ENCODE results near the gene TMEM255B.

Gene TMEM255B

GRCh38 chr13:113734826-113735125 is 24.2 kb upstream of the TMEM255B start:
- Histone ChIP-seq H3K9ac (ENCODE audit: low read length in 5 of 5) (no peak overlapping the region), H3K27me3 (ENCODE audit: control insufficient read depth in 5 of 5, insufficient read depth in 4 of 5, low read length in 5 of 5) (peaks cover 5 to 27% (median 22%) of the 10 kb centered on the region in 5 donors), H3K36me3 (ENCODE audit: control insufficient read depth in 5 of 5, insufficient read depth in 5 of 5, low read length in 5 of 5) (no peaks in the 10 kb centered on the region), H3K4me1 (ENCODE audit: control insufficient read depth in 5 of 5, insufficient read depth in 5 of 5, low read length in 5 of 5) (peaks cover 0 to 3% (median 0%) of the 10 kb centered on the region in 5 donors), H3K9me3 (ENCODE audit: control insufficient read depth in 5 of 5, low read length in 5 of 5) (peaks cover 0 to 6% (median 0%) of the 10 kb centered on the region in 5 donors), H3K27ac (ENCODE audit: low read depth, low read length) (no peak overlapping the region), H3K4me3 (ENCODE audit: low read depth in 1 of 5, low read length in 5 of 5) (no peak overlapping the region)

- H3K9me3 ChIP-seq (ENCODE audit: control insufficient read depth in 5 of 5, low read length in 5 of 5) = peaks cover 0 to 6% (median 0%) of the 10 kb centered on the region in 5 donors
- H3K4me1 ChIP-seq (ENCODE audit: control insufficient read depth in 5 of 5, insufficient read depth in 5 of 5, low read length in 5 of 5) = peaks cover 0 to 3% (median 0%) of the 10 kb centered on the region in 5 donors
- H3K4me3 ChIP-seq (ENCODE audit: low read depth in 1 of 5, low read length in 5 of 5) = no peak overlapping the region
- no peak overlapping the region for H3K9ac ChIP-seq (ENCODE audit: low read length in 5 of 5)
- peaks cover 6 to 31% (median 22%) of the 10 kb centered on the region in 5 donors for H3K27me3 ChIP-seq (ENCODE audit: control insufficient read depth in 5 of 5, insufficient read depth in 4 of 5, low read length in 5 of 5)
- no peak overlapping the region for H3K27ac ChIP-seq (ENCODE audit: low read depth, low read length)
- H3K36me3 ChIP-seq (ENCODE audit: control insufficient read depth in 5 of 5, insufficient read depth in 5 of 5, low read length in 5 of 5) = no peaks in the 10 kb centered on the region
These were observed 23.8 kb upstream of the TMEM255B start for GRCh38 chr13:113735194-113735593.

GRCh38 chr13:113735750-113736149 is 23.3 kb upstream of the TMEM255B start:
- no peaks in the 10 kb centered on the region for H3K36me3 ChIP-seq (ENCODE audit: control insufficient read depth in 5 of 5, insufficient read depth in 5 of 5, low read length in 5 of 5)
- no peak overlapping the region for H3K9ac ChIP-seq (ENCODE audit: low read length in 5 of 5)
- peaks cover 8 to 30% (median 19%) of the 10 kb centered on the region in 5 donors for H3K27me3 ChIP-seq (ENCODE audit: control insufficient read depth in 5 of 5, insufficient read depth in 4 of 5, low read length in 5 of 5)
- no peak overlapping the region for H3K4me3 ChIP-seq (ENCODE audit: low read depth in 1 of 5, low read length in 5 of 5)
- H3K9me3 ChIP-seq (ENCODE audit: control insufficient read depth in 5 of 5, low read length in 5 of 5) = peaks cover 0 to 6% (median 0%) of the 10 kb centered on the region in 5 donors
- peaks cover 0 to 3% (median 0%) of the 10 kb centered on the region in 5 donors for H3K4me1 ChIP-seq (ENCODE audit: control insufficient read depth in 5 of 5, insufficient read depth in 5 of 5, low read length in 5 of 5)
- H3K27ac ChIP-seq (ENCODE audit: low read depth, low read length) = no peak overlapping the region

GRCh38 chr13:113736258-113736731 is 22.7 kb upstream of the TMEM255B start:
- H3K4me1 ChIP-seq (ENCODE audit: control insufficient read depth in 5 of 5, insufficient read depth in 5 of 5, low read length in 5 of 5) = peaks cover 0 to 9% (median 0%) of the 10 kb centered on the region in 5 donors
- H3K4me3 ChIP-seq (ENCODE audit: low read depth in 1 of 5, low read length in 5 of 5) = no peak overlapping the region
- peaks cover 0 to 6% (median 0%) of the 10 kb centered on the region in 5 donors for H3K9me3 ChIP-seq (ENCODE audit: control insufficient read depth in 5 of 5, low read length in 5 of 5)
- no peaks in the 10 kb centered on the region for H3K36me3 ChIP-seq (ENCODE audit: control insufficient read depth in 5 of 5, insufficient read depth in 5 of 5, low read length in 5 of 5)
- H3K9ac ChIP-seq (ENCODE audit: low read length in 5 of 5) = no peak overlapping the region
- H3K27ac ChIP-seq (ENCODE audit: low read depth, low read length) = no peak overlapping the region
- peaks cover 8 to 26% (median 19%) of the 10 kb centered on the region in 5 donors for H3K27me3 ChIP-seq (ENCODE audit: control insufficient read depth in 5 of 5, insufficient read depth in 4 of 5, low read length in 5 of 5)

GRCh38 chr13:113737803-113738202 is 21.2 kb upstream of the TMEM255B start:
- peaks cover 10 to 29% (median 19%) of the 10 kb centered on the region in 5 donors for H3K27me3 ChIP-seq (ENCODE audit: control insufficient read depth in 5 of 5, insufficient read depth in 4 of 5, low read length in 5 of 5)
- H3K4me3 ChIP-seq (ENCODE audit: low read depth in 1 of 5, low read length in 5 of 5) = no peak overlapping the region
- no peaks in the 10 kb centered on the region for H3K36me3 ChIP-seq (ENCODE audit: control insufficient read depth in 5 of 5, insufficient read depth in 5 of 5, low read length in 5 of 5)
- H3K27ac ChIP-seq (ENCODE audit: low read depth, low read length) = no peak overlapping the region
- H3K9ac ChIP-seq (ENCODE audit: low read length in 5 of 5) = no peak overlapping the region
- peaks cover 0 to 23% (median 8%) of the 10 kb centered on the region in 5 donors for H3K4me1 ChIP-seq (ENCODE audit: control insufficient read depth in 5 of 5, insufficient read depth in 5 of 5, low read length in 5 of 5)
- peaks cover 0 to 6% (median 0%) of the 10 kb centered on the region in 5 donors for H3K9me3 ChIP-seq (ENCODE audit: control insufficient read depth in 5 of 5, low read length in 5 of 5)

- Histone ChIP-seq H3K9me3 (ENCODE audit: control insufficient read depth in 5 of 5, low read length in 5 of 5) (no peaks in the 10 kb centered on the region), H3K4me1 (ENCODE audit: control insufficient read depth in 5 of 5, insufficient read depth in 5 of 5, low read length in 5 of 5) (peaks cover 0 to 23% (median 8%) of the 10 kb centered on the region in 5 donors), H3K36me3 (ENCODE audit: control insufficient read depth in 5 of 5, insufficient read depth in 5 of 5, low read length in 5 of 5) (no peaks in the 10 kb centered on the region), H3K27ac (ENCODE audit: low read depth, low read length) (no peak overlapping the region), H3K4me3 (ENCODE audit: low read depth in 1 of 5, low read length in 5 of 5) (no peak overlapping the region), H3K27me3 (ENCODE audit: control insufficient read depth in 5 of 5, insufficient read depth in 4 of 5, low read length in 5 of 5) (peaks cover 12 to 36% (median 23%) of the 10 kb centered on the region in 5 donors), H3K9ac (ENCODE audit: low read length in 5 of 5) (no peak overlapping the region)
These were observed 19.3 kb upstream of the TMEM255B start for GRCh38 chr13:113739527-113740285.

DNA sequence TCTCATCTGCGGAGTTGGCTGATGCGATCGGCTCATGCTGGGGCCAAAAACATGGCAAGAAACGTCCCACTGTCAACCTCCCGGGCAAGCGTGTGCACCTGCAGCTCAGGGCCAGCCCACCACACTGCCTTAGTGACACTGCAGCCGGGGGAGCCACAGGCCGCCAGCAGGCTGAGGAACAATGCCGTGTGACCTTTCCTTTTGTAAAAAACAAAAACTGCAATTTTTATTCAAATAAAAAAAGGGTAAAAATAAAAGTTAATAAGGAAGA is 18.8 kb upstream of the TMEM255B start:
- Histone ChIP-seq H3K4me1 (ENCODE audit: control insufficient read depth in 5 of 5, insufficient read depth in 5 of 5, low read length in 5 of 5) (peaks cover 0 to 23% (median 8%) of the 10 kb centered on the region in 5 donors), H3K27ac (ENCODE audit: low read depth, low read length) (no peak overlapping the region), H3K9ac (ENCODE audit: low read length in 5 of 5) (no peak overlapping the region), H3K36me3 (ENCODE audit: control insufficient read depth in 5 of 5, insufficient read depth in 5 of 5, low read length in 5 of 5) (no peaks in the 10 kb centered on the region), H3K9me3 (ENCODE audit: control insufficient read depth in 5 of 5, low read length in 5 of 5) (no peaks in the 10 kb centered on the region), H3K27me3 (ENCODE audit: control insufficient read depth in 5 of 5, insufficient read depth in 4 of 5, low read length in 5 of 5) (peaks cover 12 to 34% (median 23%) of the 10 kb centered on the region in 5 donors), H3K4me3 (ENCODE audit: low read depth in 1 of 5, low read length in 5 of 5) (no peak overlapping the region)

- H3K4me1 ChIP-seq (ENCODE audit: control insufficient read depth in 5 of 5, insufficient read depth in 5 of 5, low read length in 5 of 5) = peaks cover 0 to 23% (median 8%) of the 10 kb centered on the region in 5 donors
- H3K9ac ChIP-seq (ENCODE audit: low read length in 5 of 5) = no peak overlapping the region
- no peak overlapping the region for H3K4me3 ChIP-seq (ENCODE audit: low read depth in 1 of 5, low read length in 5 of 5)
- H3K36me3 ChIP-seq (ENCODE audit: control insufficient read depth in 5 of 5, insufficient read depth in 5 of 5, low read length in 5 of 5) = no peaks in the 10 kb centered on the region
- peaks cover 12 to 34% (median 23%) of the 10 kb centered on the region in 5 donors for H3K27me3 ChIP-seq (ENCODE audit: control insufficient read depth in 5 of 5, insufficient read depth in 4 of 5, low read length in 5 of 5)
- H3K27ac ChIP-seq (ENCODE audit: low read depth, low read length) = no peak overlapping the region
- no peaks in the 10 kb centered on the region for H3K9me3 ChIP-seq (ENCODE audit: control insufficient read depth in 5 of 5, low read length in 5 of 5)
These were observed 18.4 kb upstream of the TMEM255B start for GRCh38 chr13:113740661-113741060.

DNA sequence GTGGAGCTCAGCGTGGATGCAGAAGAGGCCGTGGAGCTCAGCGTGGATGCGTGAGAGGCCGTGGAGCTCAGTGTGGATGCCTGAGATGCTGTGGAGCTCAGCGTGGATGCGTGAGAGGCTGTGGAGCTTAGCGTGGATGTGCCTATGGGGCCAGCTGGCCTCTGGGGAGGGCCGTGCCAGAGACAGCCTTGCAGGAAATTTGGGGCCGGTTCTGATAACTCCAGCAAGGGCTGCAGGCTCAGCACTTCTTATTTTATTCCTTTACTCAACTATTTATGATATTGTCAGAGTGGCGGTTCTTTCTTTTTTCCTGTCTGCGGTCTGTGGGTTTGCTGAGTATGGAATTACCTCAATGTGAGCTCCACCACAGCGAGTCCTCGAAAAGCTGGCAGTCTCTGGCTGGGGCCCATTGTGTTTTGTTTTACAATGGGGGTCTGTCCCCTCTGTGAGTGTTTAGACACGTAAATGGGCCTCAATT is 17.8 kb upstream of the TMEM255B start:
- no peak overlapping the region for H3K4me3 ChIP-seq (ENCODE audit: low read depth in 1 of 5, low read length in 5 of 5)
- no peak overlapping the region for H3K9ac ChIP-seq (ENCODE audit: low read length in 5 of 5)
- H3K27me3 ChIP-seq (ENCODE audit: control insufficient read depth in 5 of 5, insufficient read depth in 4 of 5, low read length in 5 of 5) = peaks cover 12 to 34% (median 23%) of the 10 kb centered on the region in 5 donors
- no peak overlapping the region for H3K27ac ChIP-seq (ENCODE audit: low read depth, low read length)
- H3K36me3 ChIP-seq (ENCODE audit: control insufficient read depth in 5 of 5, insufficient read depth in 5 of 5, low read length in 5 of 5) = no peaks in the 10 kb centered on the region
- H3K9me3 ChIP-seq (ENCODE audit: control insufficient read depth in 5 of 5, low read length in 5 of 5) = no peaks in the 10 kb centered on the region
- H3K4me1 ChIP-seq (ENCODE audit: control insufficient read depth in 5 of 5, insufficient read depth in 5 of 5, low read length in 5 of 5) = peaks cover 0 to 23% (median 8%) of the 10 kb centered on the region in 5 donors

- H3K27ac ChIP-seq (ENCODE audit: low read depth, low read length) = no peak overlapping the region
- peaks cover 0 to 23% (median 8%) of the 10 kb centered on the region in 5 donors for H3K4me1 ChIP-seq (ENCODE audit: control insufficient read depth in 5 of 5, insufficient read depth in 5 of 5, low read length in 5 of 5)
- H3K9ac ChIP-seq (ENCODE audit: low read length in 5 of 5) = no peak overlapping the region
- H3K9me3 ChIP-seq (ENCODE audit: control insufficient read depth in 5 of 5, low read length in 5 of 5) = no peaks in the 10 kb centered on the region
- no peaks in the 10 kb centered on the region for H3K36me3 ChIP-seq (ENCODE audit: control insufficient read depth in 5 of 5, insufficient read depth in 5 of 5, low read length in 5 of 5)
- no peak overlapping the region for H3K4me3 ChIP-seq (ENCODE audit: low read depth in 1 of 5, low read length in 5 of 5)
- H3K27me3 ChIP-seq (ENCODE audit: control insufficient read depth in 5 of 5, insufficient read depth in 4 of 5, low read length in 5 of 5) = peaks cover 11 to 28% (median 16%) of the 10 kb centered on the region in 5 donors
These were observed 17.0 kb upstream of the TMEM255B start for GRCh38 chr13:113742000-113742441.

Measured in subcutaneous abdominal adipose tissue (tissue), 5 donors.